ENCODE measurements around the gene DDX21. TPM values are rescaled to one million over a fixed set of nuclear protein-coding genes. Genes with fewer than 3 reads are reported as not detected.

DDX21 gene
- total RNA-seq, 1 experiment from 2014 or later, result 88.0 TPM

GRCh38 chr10:69018613-69019012 lies 62.6 kb downstream of the DDX21 start:
- BruUV-seq (replicated peaks), result no TSS peak
- no peak overlapping the region for H3K4me3 ChIP-seq
- no peaks in the 10 kb centered on the region for H3K9me2 ChIP-seq (ENCODE audit: insufficient read depth)
- no peaks in the 10 kb centered on the region for H3K79me2 ChIP-seq (ENCODE audit: low read depth)
- H2AFZ ChIP-seq, result no peak overlapping the region
- H3K27ac ChIP-seq, result no peak overlapping the region
- CTCF ChIA-PET, result interaction anchor here (1.1 kb wide), 1 partner anchor 76 kb away, joined by 3 read pairs; no protein-coding TSS in a partner anchor
- peaks cover 6% of the 10 kb centered on the region; the same call in 1 of the 2 replicates for H3F3A ChIP-seq (ENCODE audit: insufficient read depth, low read depth)
- H4K20me1 ChIP-seq (ENCODE audit: insufficient read depth), result no peaks in the 10 kb centered on the region
- intact Hi-C loops (cut with micrococcal nuclease; ENCODE audit: unreplicated experiment), result no loop called here
- no peaks in the 10 kb centered on the region for H3K9me3 ChIP-seq (ENCODE audit: insufficient read depth, low read depth)
- peaks cover 8% of the 10 kb centered on the region for H3K36me3 ChIP-seq (ENCODE audit: low read depth)
- no peak for DNase-seq
- no peaks in the 10 kb centered on the region for H3K4me1 ChIP-seq (replicated peaks; ENCODE audit: insufficient read depth)
- POLR2A ChIA-PET (ENCODE audit: unreplicated experiment), result no interaction called here
- no peaks in the 10 kb centered on the region for H3K27me3 ChIP-seq (ENCODE audit: insufficient read depth, low read depth)
- TF ChIP-seq EZH2 (IDR thresholded peaks at IDR 0.05; ENCODE audit: low read depth) (no peak), CTCF (conservative IDR thresholded peaks at IDR 0.05) (no peak)
- H3K4me2 ChIP-seq, result no peak overlapping the region

- no peaks in the 10 kb centered on the region for H3K9me2 ChIP-seq (ENCODE audit: insufficient read depth)
- H3K9me3 ChIP-seq (ENCODE audit: insufficient read depth, low read depth), result no peaks in the 10 kb centered on the region
- no peak for TF ChIP-seq EZH2 (IDR thresholded peaks at IDR 0.05; ENCODE audit: low read depth)
- TF ChIP-seq CTCF (conservative IDR thresholded peaks at IDR 0.05), result no peak
- H3K4me3 ChIP-seq, result no peak overlapping the region
- H3K4me1 ChIP-seq (replicated peaks; ENCODE audit: insufficient read depth), result no peaks in the 10 kb centered on the region
- no TSS peak for BruUV-seq (replicated peaks)
- no peaks in the 10 kb centered on the region for H3K27me3 ChIP-seq (ENCODE audit: insufficient read depth, low read depth)
- ChIA-PET CTCF (no interaction called here), POLR2A (ENCODE audit: unreplicated experiment) (no interaction called here)
- no peaks in the 10 kb centered on the region for H3F3A ChIP-seq (ENCODE audit: insufficient read depth, low read depth)
- H3K79me2 ChIP-seq (ENCODE audit: low read depth), result no peaks in the 10 kb centered on the region
- H2AFZ ChIP-seq, result no peak overlapping the region
- H3K36me3 ChIP-seq (ENCODE audit: low read depth), result no peaks in the 10 kb centered on the region
- H3K4me2 ChIP-seq, result no peak overlapping the region
- intact Hi-C loops (cut with micrococcal nuclease; ENCODE audit: unreplicated experiment), result no loop called here
- H3K27ac ChIP-seq, result no peak overlapping the region
- DNase-seq, result no peak
- H4K20me1 ChIP-seq (ENCODE audit: insufficient read depth), result no peaks in the 10 kb centered on the region
Observed at GRCh38 chr10:69022611-69023010, 66.6 kb downstream of the DDX21 start.

- no peaks in the 10 kb centered on the region for H4K20me1 ChIP-seq (ENCODE audit: insufficient read depth)
- H3K27me3 ChIP-seq (ENCODE audit: insufficient read depth, low read depth), result no peaks in the 10 kb centered on the region
- no peak overlapping the region for H3K4me2 ChIP-seq
- CTCF ChIA-PET, result no interaction called here
- POLR2A ChIA-PET (ENCODE audit: unreplicated experiment), result no interaction called here
- no peaks in the 10 kb centered on the region for H3F3A ChIP-seq (ENCODE audit: insufficient read depth, low read depth)
- H2AFZ ChIP-seq, result no peak overlapping the region
- no peaks in the 10 kb centered on the region for H3K4me1 ChIP-seq (replicated peaks; ENCODE audit: insufficient read depth)
- H3K36me3 ChIP-seq (ENCODE audit: low read depth), result no peaks in the 10 kb centered on the region
- H3K4me3 ChIP-seq, result no peak overlapping the region
- intact Hi-C loops (cut with micrococcal nuclease; ENCODE audit: unreplicated experiment), result no loop called here
- no peak overlapping the region for H3K27ac ChIP-seq
- no TSS peak for BruUV-seq (replicated peaks)
- TF ChIP-seq EZH2 (IDR thresholded peaks at IDR 0.05; ENCODE audit: low read depth), result no peak
- TF ChIP-seq CTCF (conservative IDR thresholded peaks at IDR 0.05), result no peak
- DNase-seq, result no peak
- no peaks in the 10 kb centered on the region for H3K79me2 ChIP-seq (ENCODE audit: low read depth)
- H3K9me2 ChIP-seq (ENCODE audit: insufficient read depth), result no peaks in the 10 kb centered on the region
- no peaks in the 10 kb centered on the region for H3K9me3 ChIP-seq (ENCODE audit: insufficient read depth, low read depth)
Observed at GRCh38 chr10:69025370-69025896, 69.5 kb downstream of the DDX21 start.
